B cell (primary cell): ENCODE measurements around the gene LSM3. TPM values are rescaled to one million over a fixed set of nuclear protein-coding genes. Genes with fewer than 3 reads are reported as not detected.

Source experiments
- ATAC-seq: fragments of 200-7000 bp; cut with Tn5 transposase; one replicate; pipeline ENCODE4 v1.10.0; 2021; ENCODE audit warnings: low read depth, mild to moderate bottlenecking, moderate number of reproducible peaks, moderate library complexity
- CTCF ChIA-PET: fragments of 350-600 bp; sonication (Branson Sonifier 250); formaldehyde crosslinking; loops from one replicate; lab custom pipeline; 2021; ENCODE audit warnings: antibody characterized with exemption, inconsistent platforms; lab: Charles Lee
- POLR2A ChIA-PET: fragments of 350-600 bp; sonication (Branson Sonifier 250); formaldehyde crosslinking; loops from one replicate; lab custom pipeline; 2021; ENCODE audit warnings: antibody characterized with exemption; lab: Charles Lee
- DNase-seq: peaks from one replicate; pipeline ENCODE4 v3.0.0; 2013
- H2AFZ ChIP-seq: 2 replicates; pipeline ENCODE4 v1.6.1; 2012; ENCODE audit warnings: mild to moderate bottlenecking, low read depth, low read length; ENCODE audit not compliant: insufficient read depth, poor library complexity, severe bottlenecking
- H3K27ac ChIP-seq, 2 donors: 1 replicate in 1 of 2; 2 replicates in 1 of 2; pipeline ENCODE4 v1.5.1; 2012 to 2013; ENCODE audit warnings: low read length in 2 of 2, mild to moderate bottlenecking in 2 of 2, moderate library complexity in 1 of 2
- H3K27me3 ChIP-seq, 4 experiments: fragments of 200-600 bp in 1 of 4; sonication (generic) in 1 of 4; replicated peaks in 1 of 4; 1 replicate in 2 of 4; 2 replicates in 2 of 4; pipeline versions ENCODE4 v1.6.1 to v1.7.0; 2013 to 2016; ENCODE audit warnings: low read length in 3 of 4, mild to moderate bottlenecking in 2 of 4, mixed read lengths in 1 of 4, moderate library complexity in 1 of 4; ENCODE audit not compliant: insufficient read depth in 4 of 4, control insufficient read depth in 3 of 4; ENCODE audit errors: control extremely low read depth in 1 of 4
- H3K36me3 ChIP-seq, 2 experiments: replicated peaks in 1 of 2; 1 replicate in 1 of 2; 2 replicates in 1 of 2; pipeline versions ENCODE4 v1.6.1 to v1.7.1; 2013; ENCODE audit warnings: low read length in 1 of 2; ENCODE audit not compliant: insufficient read depth in 2 of 2, control insufficient read depth in 1 of 2; ENCODE audit errors: control extremely low read depth in 1 of 2, extremely low read depth in 1 of 2
- H3K4me1 ChIP-seq, 2 donors: fragments of 200-600 bp in 1 of 2; sonication (generic) in 1 of 2; 1 replicate in 1 of 2; 2 replicates in 1 of 2; pipeline versions ENCODE4 v1.5.1 to v1.6.1; 2013 to 2017; ENCODE audit warnings: low read length in 2 of 2; ENCODE audit not compliant: control insufficient read depth in 2 of 2, insufficient read depth in 2 of 2
- H3K4me2 ChIP-seq: replicated peaks from 2 replicates; pipeline ENCODE3; 2012; ENCODE audit warnings: mild to moderate bottlenecking, low read depth, low read length; ENCODE audit not compliant: poor library complexity, severe bottlenecking
- H3K4me3 ChIP-seq, 5 experiments: fragments of 200-600 bp in 1 of 5; sonication (generic) in 1 of 5; 1 replicate in 3 of 5; 2 replicates in 2 of 5; pipeline versions ENCODE4 v1.5.1 to v1.7.0; 2011 to 2016; ENCODE audit warnings: low read length in 4 of 5, mild to moderate bottlenecking in 4 of 5, low read depth in 2 of 5, control low read depth in 1 of 5, moderate library complexity in 1 of 5; ENCODE audit not compliant: insufficient read depth in 1 of 5; ENCODE audit errors: control extremely low read depth in 1 of 5, extremely low read depth in 1 of 5
- H3K79me2 ChIP-seq: fragments of 200-600 bp; sonication (generic); one replicate; pipeline ENCODE4 v1.6.0; 2016; ENCODE audit warnings: low read length; ENCODE audit not compliant: control insufficient read depth, insufficient read depth
- H3K9ac ChIP-seq: fragments of 200-600 bp; sonication (generic); 2 replicates; pipeline ENCODE4 v1.6.1; 2017; ENCODE audit warnings: mild to moderate bottlenecking, low read length, moderate library complexity
- H3K9me3 ChIP-seq, 3 donors: one replicate each; pipeline versions ENCODE4 v1.6.1 to v1.7.1; 2013; ENCODE audit warnings: low read length in 2 of 3; ENCODE audit not compliant: control insufficient read depth in 2 of 3, insufficient read depth in 1 of 3; ENCODE audit errors: control extremely low read depth in 1 of 3
- H4K20me1 ChIP-seq: 2 replicates; pipeline ENCODE4 v1.6.0; 2012; ENCODE audit warnings: mild to moderate bottlenecking, low read length; ENCODE audit not compliant: insufficient read depth, control insufficient read depth, poor library complexity, severe bottlenecking
- H3K27ac Mint-ChIP-seq: one replicate; pipeline ENCODE4 v1.8.0; 2021; ENCODE audit warnings: mixed read lengths
- H3K27me3 Mint-ChIP-seq: one replicate; pipeline ENCODE4 v1.8.0; 2021; ENCODE audit warnings: mixed read lengths
- H3K4me1 Mint-ChIP-seq: one replicate; pipeline ENCODE4 v1.8.0; 2021; ENCODE audit warnings: mixed read lengths
- H3K4me3 Mint-ChIP-seq: one replicate; pipeline ENCODE4 v1.8.0; 2021; ENCODE audit warnings: mixed read lengths
- H3K9me3 Mint-ChIP-seq: one replicate; pipeline ENCODE4 v1.8.0; 2022; ENCODE audit warnings: mixed read lengths; ENCODE audit not compliant: insufficient read depth
- EZH2 ChIP-seq: IDR thresholded peaks from 2 replicates; pipeline ENCODE4 v1.6.1; 2012; ENCODE audit warnings: borderline replicate concordance, low read depth, mild to moderate bottlenecking, moderate library complexity, low read length; ENCODE audit not compliant: insufficient read depth, poor library complexity, severe bottlenecking
- WGBS: methylation state at CpG from one replicate; pipeline ENCODE4 v1.1.5; 2013; ENCODE audit warnings: missing lambda C conversion rate; ENCODE audit not compliant: insufficient coverage; 5-methylcytosine and 5-hydroxymethylcytosine counted together
- intact Hi-C: fragments of 100-400 bp; cut with micrococcal nuclease; formaldehyde crosslinking; loops from one replicate; pipeline ENCODE4 v1.10.0; 2022
- polyA plus RNA-seq: library from polyadenylated mRNA; depleted of rRNA; stranded (reverse); fragments of >200 nt; gene quantifications from 2 replicates; pipeline ENCODE4 v1.2.3, GENCODE V29; 2012
- total RNA-seq, 2 donors: library from RNA; stranded (reverse); fragments of 120-200 nt in 1 of 2; gene quantifications; 1 replicate in 1 of 2; 2 replicates in 1 of 2; pipeline versions ENCODE4 v1.2.3 to v1.2.4, GENCODE V29; 2013 to 2022
- TF ChIP-seq, protein P1 (sequence below): fragments of 200-600 bp; IDR thresholded peaks from one replicate; pipeline ENCODE4 v1.8.0; 2022; ENCODE audit warnings: antibody characterized with exemption, mild to moderate bottlenecking

The LSM3 gene
- total and polyA plus RNA-seq, 2 donors (not counting 1 experiment from before 2014, with no cell fraction given) = 2.8 to 10.0 TPM

DNA sequence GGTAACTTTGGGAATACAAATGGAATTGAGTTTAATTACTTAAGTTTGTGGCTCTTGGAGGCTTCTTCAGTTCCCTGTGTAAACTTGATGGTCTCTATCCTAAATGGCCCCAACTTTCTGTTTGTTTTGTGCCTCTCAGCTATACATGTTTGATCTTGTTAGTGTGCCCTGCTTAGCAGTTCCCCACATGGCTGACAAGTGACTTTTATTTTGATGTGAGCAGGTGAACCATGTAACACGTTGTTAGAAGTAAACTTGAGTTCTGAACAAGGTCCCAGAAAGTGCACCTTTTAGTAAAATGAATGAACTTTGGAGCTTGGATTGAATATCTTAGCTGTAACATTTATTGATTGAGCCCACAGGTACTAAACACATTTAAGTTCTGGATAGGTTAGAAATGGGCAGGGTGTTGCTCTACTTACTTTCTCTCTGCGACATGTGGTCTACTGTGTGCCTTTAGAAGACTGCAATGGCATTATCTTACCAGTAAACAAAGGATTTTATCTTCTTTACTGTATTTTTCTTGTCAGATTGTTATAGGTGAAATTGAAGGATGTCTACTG is 4.5 kb downstream of the LSM3 start:
- WGBS = 50% methylated on average over 1 of the region's 2 CpGs
- CTCF ChIA-PET = interaction anchor here (0.7 to 1.4 kb wide), 4 partner anchors 15 to 465 kb away, joined by 3 read pairs; no protein-coding TSS in a partner anchor
- POLR2A ChIA-PET = interaction anchor here (1.2 kb wide), 1 partner anchor 468 kb away, joined by 3 read pairs; the partner anchor contains the start of gene CCDC174

DNA sequence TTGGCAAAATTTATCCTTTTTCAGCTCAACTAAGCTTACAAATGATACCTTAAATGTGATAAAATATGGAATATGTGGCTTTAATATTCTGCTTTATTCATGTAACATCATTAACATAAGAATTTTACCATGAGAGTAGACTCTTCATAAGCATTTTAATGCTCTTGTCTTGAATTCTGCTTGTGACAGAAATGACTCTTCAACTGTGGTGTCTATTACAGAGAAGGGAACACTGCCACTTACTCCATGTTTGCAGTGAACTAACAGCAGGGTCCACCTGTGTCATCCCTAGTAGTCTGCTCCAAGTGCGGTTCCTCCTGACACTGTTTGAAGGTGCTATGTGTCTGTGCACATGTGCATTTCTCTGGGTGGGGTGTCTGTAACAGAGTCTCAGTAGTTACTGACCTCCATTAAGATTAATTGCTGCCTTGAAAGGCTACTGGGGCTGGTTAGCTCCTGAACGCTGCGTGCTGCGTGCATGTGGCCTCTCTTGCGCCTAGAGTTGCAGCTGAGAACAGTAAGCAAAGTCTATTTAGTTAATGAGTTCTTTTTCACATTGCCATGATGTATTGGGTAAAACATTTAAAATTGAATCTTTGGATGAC is 8.3 kb downstream of the LSM3 start:
- H3K27ac ChIP-seq = no peak overlapping the region
- intact Hi-C loops = no loop called here
- POLR2A ChIA-PET = no interaction called here
- ATAC-seq (no peak), DNase-seq (no peak)
- H3K27me3 ChIP-seq = no peaks in the 10 kb centered on the region
- Mint-ChIP-seq H3K27ac (no peak overlapping the region), H3K4me1 (peaks cover 41% of the 10 kb centered on the region), H3K27me3 (no peaks in the 10 kb centered on the region), H3K9me3 (peaks cover 4% of the 10 kb centered on the region), H3K4me3 (no peak overlapping the region)
- no peaks in the 10 kb centered on the region for H3K4me1 ChIP-seq
- no peaks in the 10 kb centered on the region for H3K9me3 ChIP-seq
- TF ChIP-seq EZH2 = no peak
- TF ChIP-seq, protein P1, sequence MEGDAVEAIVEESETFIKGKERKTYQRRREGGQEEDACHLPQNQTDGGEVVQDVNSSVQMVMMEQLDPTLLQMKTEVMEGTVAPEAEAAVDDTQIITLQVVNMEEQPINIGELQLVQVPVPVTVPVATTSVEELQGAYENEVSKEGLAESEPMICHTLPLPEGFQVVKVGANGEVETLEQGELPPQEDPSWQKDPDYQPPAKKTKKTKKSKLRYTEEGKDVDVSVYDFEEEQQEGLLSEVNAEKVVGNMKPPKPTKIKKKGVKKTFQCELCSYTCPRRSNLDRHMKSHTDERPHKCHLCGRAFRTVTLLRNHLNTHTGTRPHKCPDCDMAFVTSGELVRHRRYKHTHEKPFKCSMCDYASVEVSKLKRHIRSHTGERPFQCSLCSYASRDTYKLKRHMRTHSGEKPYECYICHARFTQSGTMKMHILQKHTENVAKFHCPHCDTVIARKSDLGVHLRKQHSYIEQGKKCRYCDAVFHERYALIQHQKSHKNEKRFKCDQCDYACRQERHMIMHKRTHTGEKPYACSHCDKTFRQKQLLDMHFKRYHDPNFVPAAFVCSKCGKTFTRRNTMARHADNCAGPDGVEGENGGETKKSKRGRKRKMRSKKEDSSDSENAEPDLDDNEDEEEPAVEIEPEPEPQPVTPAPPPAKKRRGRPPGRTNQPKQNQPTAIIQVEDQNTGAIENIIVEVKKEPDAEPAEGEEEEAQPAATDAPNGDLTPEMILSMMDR = no peak
- H4K20me1 ChIP-seq = peaks cover 8% of the 10 kb centered on the region
- CTCF ChIA-PET = no interaction called here
- 100% methylated on average over 5 of the region's 5 CpGs for WGBS
- H2AFZ ChIP-seq = no peak overlapping the region
- H3K36me3 ChIP-seq = peaks cover 11 to 45% of the 10 kb centered on the region in 2 experiments
- H3K4me3 ChIP-seq = no peak overlapping the region
- H3K9ac ChIP-seq = no peak overlapping the region
- H3K4me2 ChIP-seq = no peak overlapping the region
- H3K79me2 ChIP-seq = peaks cover 33% of the 10 kb centered on the region

More for the DNA sequence above, 4.5 kb downstream of the LSM3 start:
- H3K27ac ChIP-seq = no peak overlapping the region
- H3K4me1 ChIP-seq = peaks cover 6 to 8% of the 10 kb centered on the region in 2 donors
- DNase-seq (no peak), ATAC-seq (no peak)
- TF ChIP-seq, protein P1 = no peak
- no peak for TF ChIP-seq EZH2
- H3K36me3 ChIP-seq = peaks cover 15 to 50% of the 10 kb centered on the region in 2 experiments
- H3K4me3 ChIP-seq = no peak overlapping the region
- H3K9ac ChIP-seq = no peak overlapping the region
- no peak overlapping the region for H3K27ac Mint-ChIP-seq
- no peak overlapping the region for H3K4me2 ChIP-seq
- H3K4me1 Mint-ChIP-seq = peaks cover 34% of the 10 kb centered on the region
- intact Hi-C loops = no loop called here
- no peaks in the 10 kb centered on the region for H3K27me3 Mint-ChIP-seq
- no peaks in the 10 kb centered on the region for H3K9me3 ChIP-seq
- H3K27me3 ChIP-seq = no peaks in the 10 kb centered on the region
- H3K79me2 ChIP-seq = peaks cover 22% of the 10 kb centered on the region
- no peaks in the 10 kb centered on the region for H3K9me3 Mint-ChIP-seq
- H3K4me3 Mint-ChIP-seq = no peak overlapping the region
- H4K20me1 ChIP-seq = peaks cover 7% of the 10 kb centered on the region
- H2AFZ ChIP-seq = no peak overlapping the region
